NK-92 (cell line): ENCODE results near the gene HBG2.

ENCODE experiments used
- DNase-seq: peaks from one replicate; lab custom pipeline; 2025; ENCODE audit not compliant: unreplicated experiment; lab: John Stamatoyannopoulos, UW

HBG2 gene

DNA sequence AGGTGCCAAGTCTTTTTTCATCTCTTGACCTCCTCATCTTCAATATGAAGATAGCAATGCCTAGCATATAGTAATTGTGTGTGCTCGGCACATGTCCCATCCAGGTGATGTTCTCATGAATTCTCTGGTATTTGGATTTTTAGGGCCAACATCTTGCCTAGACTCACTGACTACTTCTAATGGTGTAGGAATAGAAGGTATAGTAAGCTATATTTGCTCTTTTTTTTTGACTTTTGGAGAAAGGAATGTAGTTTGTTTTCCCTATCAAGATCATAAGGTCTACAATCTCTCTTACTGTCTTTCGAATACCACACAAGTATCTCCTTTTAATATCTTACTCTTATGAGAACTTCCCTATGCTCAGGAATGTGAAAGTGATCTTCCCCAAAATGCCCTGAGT is 23.5 kb downstream of the HBG2 start:
- DNase-seq = no peak

DNA sequence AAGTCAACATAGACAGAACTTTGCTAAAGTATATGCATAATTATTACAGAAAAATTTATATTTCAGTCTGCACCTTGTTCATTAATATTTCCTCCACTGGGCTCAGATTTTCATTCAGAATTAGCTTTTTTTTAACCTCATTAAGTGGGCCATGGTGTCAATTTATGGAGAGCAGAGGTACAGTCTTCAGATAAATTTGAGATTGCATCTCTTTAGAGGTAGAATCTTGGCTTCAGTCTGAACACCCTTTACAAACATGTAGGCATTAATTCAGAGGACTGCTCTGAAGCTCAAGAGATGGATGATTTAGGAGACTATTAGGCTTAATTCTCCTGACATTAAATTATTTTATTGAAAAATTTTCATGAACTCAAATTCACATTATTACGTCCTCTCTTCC is 24.3 kb downstream of the HBG2 start:
- DNase-seq = no peak

DNA sequence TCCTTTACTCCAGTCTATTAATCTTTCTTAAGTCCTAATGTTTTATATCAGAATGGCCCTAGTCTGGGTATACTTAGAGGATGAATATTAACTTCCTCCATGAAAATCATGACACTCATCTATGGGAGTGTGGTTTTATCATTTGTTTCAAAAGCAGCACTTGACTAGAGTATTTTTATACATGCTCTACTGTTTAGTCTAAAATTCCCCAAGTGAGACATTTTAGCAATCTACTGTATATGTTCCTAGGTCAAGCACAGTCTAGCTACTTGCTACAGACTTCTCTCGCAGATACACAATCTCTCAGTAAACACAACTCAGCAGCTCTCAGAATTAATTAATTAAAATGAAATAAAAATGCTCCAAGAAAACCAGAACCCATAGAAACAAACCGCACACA is 24.8 kb downstream of the HBG2 start:
- no peak for DNase-seq

DNA sequence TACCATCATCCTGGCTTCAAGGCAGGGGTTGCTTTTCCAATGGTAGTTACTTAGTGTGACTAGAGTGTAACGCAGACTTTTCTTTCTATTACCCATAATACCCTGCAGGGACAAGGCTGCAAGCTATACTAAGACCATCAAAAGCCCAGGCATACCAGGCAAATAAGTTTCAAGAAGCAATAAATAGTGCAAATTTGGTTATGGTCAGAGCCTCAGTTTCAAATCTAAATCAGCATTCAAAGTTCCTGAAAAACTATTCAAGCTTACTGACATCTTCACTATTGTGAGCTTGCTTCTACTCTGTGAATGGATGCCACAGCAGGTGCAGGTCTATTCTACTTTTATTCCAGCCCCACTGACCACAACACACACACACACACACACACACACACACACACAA is 25.2 kb downstream of the HBG2 start:
- no peak for DNase-seq

DNA sequence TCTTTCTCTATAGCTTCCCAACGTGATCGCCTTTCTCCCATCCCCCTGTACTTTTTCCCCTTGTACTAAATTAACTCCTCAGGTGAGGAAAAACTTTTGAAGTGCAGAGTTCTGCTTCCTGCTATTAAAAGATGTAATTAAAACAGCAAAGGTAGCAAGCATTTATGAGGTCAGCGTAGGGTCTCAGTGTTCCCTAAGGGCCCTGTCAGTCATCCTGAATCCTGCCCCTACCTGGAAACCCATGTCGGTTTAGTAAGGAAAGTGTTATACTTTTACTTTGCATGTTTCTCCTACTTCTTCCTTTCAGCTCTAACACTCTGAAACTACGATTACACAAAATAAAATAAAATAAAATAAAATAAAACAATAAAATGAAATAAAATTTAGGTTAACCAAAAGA is 26.5 kb downstream of the HBG2 start:
- no peak for DNase-seq

DNA sequence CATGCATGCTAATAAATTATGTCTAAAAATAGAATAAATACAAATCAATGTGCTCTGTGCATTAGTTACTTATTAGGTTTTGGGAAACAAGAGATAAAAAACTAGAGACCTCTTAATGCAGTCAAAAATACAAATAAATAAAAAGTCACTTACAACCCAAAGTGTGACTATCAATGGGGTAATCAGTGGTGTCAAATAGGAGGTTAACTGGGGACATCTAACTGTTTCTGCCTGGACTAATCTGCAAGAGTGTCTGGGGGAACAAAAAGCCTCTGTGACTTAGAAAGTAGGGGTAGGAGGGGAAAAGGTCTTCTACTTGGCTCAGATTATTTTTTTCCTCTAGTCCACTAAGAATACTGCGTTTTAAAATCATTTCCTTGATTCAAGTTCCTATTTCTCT is 26.9 kb downstream of the HBG2 start:
- DNase-seq = no peak

DNA sequence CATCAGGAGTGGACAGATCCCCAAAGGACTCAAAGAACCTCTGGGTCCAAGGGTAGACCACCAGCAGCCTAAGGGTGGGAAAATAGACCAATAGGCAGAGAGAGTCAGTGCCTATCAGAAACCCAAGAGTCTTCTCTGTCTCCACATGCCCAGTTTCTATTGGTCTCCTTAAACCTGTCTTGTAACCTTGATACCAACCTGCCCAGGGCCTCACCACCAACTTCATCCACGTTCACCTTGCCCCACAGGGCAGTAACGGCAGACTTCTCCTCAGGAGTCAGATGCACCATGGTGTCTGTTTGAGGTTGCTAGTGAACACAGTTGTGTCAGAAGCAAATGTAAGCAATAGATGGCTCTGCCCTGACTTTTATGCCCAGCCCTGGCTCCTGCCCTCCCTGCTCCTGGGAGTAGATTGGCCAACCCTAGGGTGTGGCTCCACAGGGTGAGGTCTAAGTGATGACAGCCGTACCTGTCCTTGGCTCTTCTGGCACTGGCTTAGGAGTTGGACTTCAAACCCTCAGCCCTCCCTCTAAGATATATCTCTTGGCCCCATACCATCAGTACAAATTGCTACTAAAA is 27.8 kb downstream of the HBG2 start, which contains the start of gene HBB:
TSS of gene HBB (minus strand) at position 340 of the 579 bp plus-strand sequence. CDS start at position 290, 50 bp downstream.
- no peak for DNase-seq

DNA sequence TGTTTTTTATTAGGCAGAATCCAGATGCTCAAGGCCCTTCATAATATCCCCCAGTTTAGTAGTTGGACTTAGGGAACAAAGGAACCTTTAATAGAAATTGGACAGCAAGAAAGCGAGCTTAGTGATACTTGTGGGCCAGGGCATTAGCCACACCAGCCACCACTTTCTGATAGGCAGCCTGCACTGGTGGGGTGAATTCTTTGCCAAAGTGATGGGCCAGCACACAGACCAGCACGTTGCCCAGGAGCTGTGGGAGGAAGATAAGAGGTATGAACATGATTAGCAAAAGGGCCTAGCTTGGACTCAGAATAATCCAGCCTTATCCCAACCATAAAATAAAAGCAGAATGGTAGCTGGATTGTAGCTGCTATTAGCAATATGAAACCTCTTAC is 29.1 kb downstream of the HBG2 start:
- no peak for DNase-seq

DNA sequence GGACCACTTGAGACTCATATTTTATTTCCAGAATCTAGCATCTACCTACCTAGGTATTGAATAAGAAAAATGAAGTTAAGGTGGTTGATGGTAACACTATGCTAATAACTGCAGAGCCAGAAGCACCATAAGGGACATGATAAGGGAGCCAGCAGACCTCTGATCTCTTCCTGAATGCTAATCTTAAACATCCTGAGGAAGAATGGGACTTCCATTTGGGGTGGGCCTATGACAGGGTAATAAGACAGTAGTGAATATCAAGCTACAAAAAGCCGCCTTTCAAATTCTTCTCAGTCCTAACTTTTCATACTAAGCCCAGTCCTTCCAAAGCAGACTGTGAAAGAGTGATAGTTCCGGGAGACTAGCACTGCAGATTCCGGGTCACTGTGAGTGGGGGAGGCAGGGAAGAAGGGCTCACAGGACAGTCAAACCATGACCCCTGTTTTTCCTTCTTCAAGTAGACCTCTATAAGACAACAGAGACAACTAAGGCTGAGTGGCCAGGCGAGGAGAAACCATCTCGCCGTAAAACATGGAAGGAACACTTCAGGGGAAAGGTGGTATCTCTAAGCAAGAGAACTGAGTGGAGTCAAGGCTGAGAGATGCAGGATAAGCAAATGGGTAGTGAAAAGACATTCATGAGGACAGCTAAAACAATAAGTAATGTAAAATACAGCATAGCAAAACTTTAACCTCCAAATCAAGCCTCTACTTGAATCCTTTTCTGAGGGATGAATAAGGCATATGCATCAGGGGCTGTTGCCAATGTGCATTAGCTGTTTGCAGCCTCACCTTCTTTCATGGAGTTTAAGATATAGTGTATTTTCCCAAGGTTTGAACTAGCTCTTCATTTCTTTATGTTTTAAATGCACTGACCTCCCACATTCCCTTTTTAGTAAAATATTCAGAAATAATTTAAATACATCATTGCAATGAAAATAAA is 29.8 kb downstream of the HBG2 start:
- DNase-seq = no peak

DNA sequence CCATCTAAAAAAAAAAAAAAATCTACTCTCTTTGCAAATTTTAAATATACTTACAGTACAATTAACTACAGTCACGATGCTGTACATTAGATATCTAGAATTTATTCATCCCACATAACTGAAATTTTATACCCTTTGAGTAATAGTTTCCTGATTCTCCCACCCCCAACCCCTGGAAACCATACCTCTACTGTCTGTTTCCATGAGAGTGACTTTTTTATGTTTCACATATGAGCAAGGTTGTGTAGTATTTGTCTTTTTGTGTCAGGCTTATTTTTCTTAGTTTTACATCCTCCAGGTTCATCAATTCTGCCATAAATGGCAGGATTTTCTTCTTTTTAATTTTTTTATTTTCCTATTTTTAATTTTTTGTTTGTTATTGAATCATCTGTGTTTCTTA is 30.9 kb downstream of the HBG2 start:
- no peak for DNase-seq

DNA sequence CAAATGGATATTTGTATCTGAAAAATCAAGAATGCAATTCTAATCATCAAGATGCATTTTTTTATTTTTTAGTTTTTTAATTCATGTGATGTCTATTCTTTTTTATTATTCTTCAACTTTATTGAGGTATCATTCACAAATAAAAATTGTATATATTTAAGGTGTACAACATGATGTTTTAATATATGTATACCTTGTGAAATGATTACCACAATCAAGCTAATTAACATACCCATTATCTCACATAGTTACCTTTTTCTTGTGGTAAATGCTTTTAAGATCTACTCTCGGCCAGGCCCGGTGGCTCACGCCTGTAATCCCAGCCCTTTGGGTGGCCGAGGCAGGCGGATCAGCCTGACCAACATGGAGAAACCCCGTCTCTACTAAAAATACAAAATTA is 31.4 kb downstream of the HBG2 start:
- DNase-seq = no peak

DNA sequence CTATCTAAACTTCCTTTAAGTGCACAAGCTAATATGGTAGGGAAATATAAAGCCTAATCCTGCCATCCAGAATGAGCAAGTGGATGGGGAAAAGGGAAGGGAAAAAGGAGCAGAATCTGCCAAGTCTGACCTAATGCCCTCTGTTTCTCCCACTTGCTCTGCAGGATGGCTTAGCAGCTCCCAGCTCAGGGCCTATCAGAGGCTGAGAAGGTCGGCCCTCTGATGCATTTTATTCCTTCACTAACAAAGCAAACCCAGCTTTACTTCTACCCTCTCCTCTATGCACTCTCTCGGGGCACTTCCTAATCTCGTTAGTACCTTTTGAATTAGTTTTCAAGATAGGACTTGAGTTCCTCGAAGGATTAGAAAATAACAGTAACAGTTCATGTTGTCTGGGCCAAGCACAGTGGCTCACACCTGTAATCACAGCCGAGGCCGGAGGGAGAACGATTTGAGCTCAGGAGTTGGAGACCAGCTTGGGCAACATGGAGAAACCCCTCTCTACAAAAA is 44.1 kb downstream of the HBG2 start:
- DNase-seq = no peak

DNA sequence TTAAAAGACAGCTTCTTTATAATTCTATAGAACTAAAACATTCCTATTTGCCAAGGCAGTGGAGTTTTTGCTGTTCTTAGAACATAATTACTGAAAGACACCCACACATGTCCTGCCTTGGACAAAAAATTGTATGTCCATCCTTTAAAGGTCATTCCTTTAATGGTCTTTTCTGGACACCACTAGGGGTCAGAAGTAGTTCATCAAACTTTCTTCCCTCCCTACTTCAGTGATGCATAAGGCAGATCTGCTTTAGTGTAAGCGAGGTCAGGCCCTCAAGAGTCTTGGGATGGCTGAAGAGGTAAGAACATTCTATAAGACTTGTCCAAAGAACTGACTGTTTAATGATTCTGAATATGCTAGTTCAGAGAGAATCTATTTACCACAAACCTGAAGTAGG is 49.8 kb downstream of the HBG2 start:
- DNase-seq = no peak

DNA sequence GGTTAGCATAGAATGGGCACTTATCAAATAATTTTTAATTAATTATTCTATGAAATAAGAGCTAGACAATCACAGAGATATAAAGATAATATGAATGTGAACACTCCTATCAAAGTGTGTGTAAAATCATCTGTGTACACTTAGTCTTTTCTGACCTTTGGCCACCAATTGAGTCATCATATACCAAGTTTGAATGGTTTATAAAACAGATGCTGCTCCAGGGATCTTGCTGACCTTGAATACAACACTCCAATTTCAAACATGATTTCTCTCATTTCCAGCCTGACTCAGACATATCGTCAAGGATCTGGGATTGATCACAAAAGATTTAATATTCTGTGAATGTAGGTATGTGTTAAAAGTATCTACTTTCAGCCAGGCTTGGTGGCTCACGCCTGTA is 51.2 kb downstream of the HBG2 start:
- DNase-seq = no peak
